ENCODE data around the gene PRKCB. TPM values are rescaled to one million over a fixed set of nuclear protein-coding genes. Genes with fewer than 3 reads are reported as not detected.

Gene PRKCB
- total and polyA plus RNA-seq, 2 experiments from 2014 or later = 3.7 to 16.4 TPM

DNA sequence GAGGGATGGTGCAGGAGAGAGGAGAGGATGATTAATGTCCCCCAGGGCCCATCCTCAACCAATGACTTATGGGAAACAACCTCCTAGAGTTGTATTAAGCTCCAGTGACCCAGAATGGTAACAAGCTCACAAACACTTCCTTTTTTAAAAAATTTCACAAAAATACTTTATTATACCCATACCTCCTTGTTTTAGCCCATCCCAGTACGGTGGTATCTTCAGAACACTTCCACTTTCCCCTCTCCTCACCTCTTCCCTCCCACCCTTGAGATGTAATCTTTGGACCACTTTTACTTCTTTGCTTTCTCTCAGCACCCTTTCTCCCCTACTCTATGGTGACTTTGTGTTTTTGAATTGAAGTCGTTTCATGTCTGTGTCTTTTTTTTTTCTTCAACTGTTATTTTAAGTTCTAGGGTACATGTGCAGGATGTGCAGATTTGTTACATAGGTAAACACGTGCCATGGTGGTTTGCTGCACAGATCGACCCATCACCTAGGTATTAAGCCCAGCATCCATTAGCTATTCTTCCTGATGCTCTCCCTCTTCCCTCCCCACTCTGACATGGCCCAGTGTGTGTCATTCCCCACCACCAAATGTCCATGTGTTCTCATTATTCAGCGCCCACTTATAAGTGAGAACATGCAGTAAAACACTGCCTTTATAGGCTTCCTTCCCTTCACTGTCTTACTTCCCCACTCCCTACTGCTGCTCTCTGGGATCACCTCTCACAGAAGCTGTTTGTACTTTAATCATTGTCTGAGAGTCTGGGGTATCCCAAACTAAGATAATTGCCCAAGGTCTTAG is 124.5 kb downstream of the PRKCB start (continued):
- TF ChIP-seq, protein P1, sequence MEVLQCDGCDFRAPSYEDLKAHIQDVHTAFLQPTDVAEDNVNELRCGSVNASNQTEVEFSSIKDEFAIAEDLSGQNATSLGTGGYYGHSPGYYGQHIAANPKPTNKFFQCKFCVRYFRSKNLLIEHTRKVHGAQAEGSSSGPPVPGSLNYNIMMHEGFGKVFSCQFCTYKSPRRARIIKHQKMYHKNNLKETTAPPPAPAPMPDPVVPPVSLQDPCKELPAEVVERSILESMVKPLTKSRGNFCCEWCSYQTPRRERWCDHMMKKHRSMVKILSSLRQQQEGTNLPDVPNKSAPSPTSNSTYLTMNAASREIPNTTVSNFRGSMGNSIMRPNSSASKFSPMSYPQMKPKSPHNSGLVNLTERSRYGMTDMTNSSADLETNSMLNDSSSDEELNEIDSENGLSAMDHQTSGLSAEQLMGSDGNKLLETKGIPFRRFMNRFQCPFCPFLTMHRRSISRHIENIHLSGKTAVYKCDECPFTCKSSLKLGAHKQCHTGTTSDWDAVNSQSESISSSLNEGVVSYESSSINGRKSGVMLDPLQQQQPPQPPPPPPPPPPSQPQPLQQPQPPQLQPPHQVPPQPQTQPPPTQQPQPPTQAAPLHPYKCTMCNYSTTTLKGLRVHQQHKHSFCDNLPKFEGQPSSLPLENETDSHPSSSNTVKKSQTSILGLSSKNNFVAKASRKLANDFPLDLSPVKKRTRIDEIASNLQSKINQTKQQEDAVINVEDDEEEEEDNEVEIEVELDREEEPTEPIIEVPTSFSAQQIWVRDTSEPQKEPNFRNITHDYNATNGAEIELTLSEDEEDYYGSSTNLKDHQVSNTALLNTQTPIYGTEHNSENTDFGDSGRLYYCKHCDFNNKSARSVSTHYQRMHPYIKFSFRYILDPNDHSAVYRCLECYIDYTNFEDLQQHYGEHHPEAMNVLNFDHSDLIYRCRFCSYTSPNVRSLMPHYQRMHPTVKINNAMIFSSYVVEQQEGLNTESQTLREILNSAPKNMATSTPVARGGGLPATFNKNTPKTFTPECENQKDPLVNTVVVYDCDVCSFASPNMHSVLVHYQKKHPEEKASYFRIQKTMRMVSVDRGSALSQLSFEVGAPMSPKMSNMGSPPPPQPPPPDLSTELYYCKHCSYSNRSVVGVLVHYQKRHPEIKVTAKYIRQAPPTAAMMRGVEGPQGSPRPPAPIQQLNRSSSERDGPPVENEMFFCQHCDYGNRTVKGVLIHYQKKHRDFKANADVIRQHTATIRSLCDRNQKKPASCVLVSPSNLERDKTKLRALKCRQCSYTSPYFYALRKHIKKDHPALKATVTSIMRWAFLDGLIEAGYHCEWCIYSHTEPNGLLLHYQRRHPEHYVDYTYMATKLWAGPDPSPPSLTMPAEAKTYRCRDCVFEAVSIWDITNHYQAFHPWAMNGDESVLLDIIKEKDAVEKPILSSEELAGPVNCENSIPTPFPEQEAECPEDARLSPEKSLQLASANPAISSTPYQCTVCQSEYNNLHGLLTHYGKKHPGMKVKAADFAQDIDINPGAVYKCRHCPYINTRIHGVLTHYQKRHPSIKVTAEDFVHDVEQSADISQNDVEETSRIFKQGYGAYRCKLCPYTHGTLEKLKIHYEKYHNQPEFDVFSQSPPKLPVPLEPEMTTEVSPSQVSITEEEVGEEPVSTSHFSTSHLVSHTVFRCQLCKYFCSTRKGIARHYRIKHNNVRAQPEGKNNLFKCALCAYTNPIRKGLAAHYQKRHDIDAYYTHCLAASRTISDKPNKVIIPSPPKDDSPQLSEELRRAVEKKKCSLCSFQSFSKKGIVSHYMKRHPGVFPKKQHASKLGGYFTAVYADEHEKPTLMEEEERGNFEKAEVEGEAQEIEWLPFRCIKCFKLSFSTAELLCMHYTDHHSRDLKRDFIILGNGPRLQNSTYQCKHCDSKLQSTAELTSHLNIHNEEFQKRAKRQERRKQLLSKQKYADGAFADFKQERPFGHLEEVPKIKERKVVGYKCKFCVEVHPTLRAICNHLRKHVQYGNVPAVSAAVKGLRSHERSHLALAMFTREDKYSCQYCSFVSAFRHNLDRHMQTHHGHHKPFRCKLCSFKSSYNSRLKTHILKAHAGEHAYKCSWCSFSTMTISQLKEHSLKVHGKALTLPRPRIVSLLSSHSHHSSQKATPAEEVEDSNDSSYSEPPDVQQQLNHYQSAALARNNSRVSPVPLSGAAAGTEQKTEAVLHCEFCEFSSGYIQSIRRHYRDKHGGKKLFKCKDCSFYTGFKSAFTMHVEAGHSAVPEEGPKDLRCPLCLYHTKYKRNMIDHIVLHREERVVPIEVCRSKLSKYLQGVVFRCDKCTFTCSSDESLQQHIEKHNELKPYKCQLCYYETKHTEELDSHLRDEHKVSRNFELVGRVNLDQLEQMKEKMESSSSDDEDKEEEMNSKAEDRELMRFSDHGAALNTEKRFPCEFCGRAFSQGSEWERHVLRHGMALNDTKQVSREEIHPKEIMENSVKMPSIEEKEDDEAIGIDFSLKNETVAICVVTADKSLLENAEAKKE (CRISPR knock-in tag; IDR thresholded peaks at IDR 0.05) = no peak
- TF ChIP-seq, protein P2, sequence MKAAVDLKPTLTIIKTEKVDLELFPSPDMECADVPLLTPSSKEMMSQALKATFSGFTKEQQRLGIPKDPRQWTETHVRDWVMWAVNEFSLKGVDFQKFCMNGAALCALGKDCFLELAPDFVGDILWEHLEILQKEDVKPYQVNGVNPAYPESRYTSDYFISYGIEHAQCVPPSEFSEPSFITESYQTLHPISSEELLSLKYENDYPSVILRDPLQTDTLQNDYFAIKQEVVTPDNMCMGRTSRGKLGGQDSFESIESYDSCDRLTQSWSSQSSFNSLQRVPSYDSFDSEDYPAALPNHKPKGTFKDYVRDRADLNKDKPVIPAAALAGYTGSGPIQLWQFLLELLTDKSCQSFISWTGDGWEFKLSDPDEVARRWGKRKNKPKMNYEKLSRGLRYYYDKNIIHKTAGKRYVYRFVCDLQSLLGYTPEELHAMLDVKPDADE (IDR thresholded peaks at IDR 0.05) = no peak
- TF ChIP-seq JUNB (IDR thresholded peaks at IDR 0.05; ENCODE audit: unreplicated experiment) (no peak), NANOG (IDR thresholded peaks at IDR 0.05; ENCODE audit: borderline replicate concordance) (no peak)

DNA sequence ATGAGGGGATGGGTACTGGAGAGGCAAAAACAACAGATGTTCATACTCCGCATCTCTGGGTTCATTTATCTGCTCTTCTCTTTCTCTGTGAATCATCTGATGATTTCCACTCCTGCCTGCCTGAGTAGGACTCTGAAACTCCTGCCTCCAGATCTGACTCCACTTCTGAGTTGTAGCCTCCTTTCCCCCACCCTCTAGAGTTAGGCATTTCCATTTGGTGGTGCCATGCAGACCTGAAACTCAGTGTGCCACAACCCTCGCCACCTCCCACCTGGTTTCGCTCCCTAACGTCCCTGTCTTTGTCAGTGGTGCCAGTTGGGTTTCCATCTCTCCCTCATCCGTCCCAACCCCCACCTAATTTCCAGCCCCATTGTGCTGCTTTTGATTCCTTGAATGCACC is 126.2 kb downstream of the PRKCB start:
- Histone ChIP-seq H3K27ac (ENCODE audit: low read depth) (no peak overlapping the region), H3K9me2 (ENCODE audit: insufficient read depth) (no peaks in the 10 kb centered on the region), H3K4me1 (ENCODE audit: insufficient read depth) (peaks cover 11% of the 10 kb centered on the region), H3K36me3 (ENCODE audit: insufficient read depth) (no peaks in the 10 kb centered on the region), H4K20me1 (replicated peaks; ENCODE audit: insufficient read depth) (no peaks in the 10 kb centered on the region), H3K27me3 (ENCODE audit: insufficient read depth) (no peaks in the 10 kb centered on the region), H2AFZ (no peak overlapping the region), H3F3A (replicated peaks; ENCODE audit: low read depth) (no peaks in the 10 kb centered on the region), H3K4me2 (no peak overlapping the region), H3K79me2 (replicated peaks; ENCODE audit: insufficient read depth) (no peaks in the 10 kb centered on the region), H3K4me3 (no peak overlapping the region)
- Mint-ChIP-seq H3K27me3 (ENCODE audit: insufficient read depth, low read depth, poor library complexity) (peaks cover 4% of the 10 kb centered on the region), H3K9me3 (no peaks in the 10 kb centered on the region), H3K36me3 (ENCODE audit: low read depth) (no peaks in the 10 kb centered on the region), H3K27ac (no peak overlapping the region), H3K4me3 (no peak overlapping the region), H3K4me1 (peaks cover 18% of the 10 kb centered on the region; the same call in 2 of the 3 replicates)
- ATAC-seq = no peak
- DNase-seq (ENCODE audit: low spot score) = no peak
- TF ChIP-seq, protein P3, sequence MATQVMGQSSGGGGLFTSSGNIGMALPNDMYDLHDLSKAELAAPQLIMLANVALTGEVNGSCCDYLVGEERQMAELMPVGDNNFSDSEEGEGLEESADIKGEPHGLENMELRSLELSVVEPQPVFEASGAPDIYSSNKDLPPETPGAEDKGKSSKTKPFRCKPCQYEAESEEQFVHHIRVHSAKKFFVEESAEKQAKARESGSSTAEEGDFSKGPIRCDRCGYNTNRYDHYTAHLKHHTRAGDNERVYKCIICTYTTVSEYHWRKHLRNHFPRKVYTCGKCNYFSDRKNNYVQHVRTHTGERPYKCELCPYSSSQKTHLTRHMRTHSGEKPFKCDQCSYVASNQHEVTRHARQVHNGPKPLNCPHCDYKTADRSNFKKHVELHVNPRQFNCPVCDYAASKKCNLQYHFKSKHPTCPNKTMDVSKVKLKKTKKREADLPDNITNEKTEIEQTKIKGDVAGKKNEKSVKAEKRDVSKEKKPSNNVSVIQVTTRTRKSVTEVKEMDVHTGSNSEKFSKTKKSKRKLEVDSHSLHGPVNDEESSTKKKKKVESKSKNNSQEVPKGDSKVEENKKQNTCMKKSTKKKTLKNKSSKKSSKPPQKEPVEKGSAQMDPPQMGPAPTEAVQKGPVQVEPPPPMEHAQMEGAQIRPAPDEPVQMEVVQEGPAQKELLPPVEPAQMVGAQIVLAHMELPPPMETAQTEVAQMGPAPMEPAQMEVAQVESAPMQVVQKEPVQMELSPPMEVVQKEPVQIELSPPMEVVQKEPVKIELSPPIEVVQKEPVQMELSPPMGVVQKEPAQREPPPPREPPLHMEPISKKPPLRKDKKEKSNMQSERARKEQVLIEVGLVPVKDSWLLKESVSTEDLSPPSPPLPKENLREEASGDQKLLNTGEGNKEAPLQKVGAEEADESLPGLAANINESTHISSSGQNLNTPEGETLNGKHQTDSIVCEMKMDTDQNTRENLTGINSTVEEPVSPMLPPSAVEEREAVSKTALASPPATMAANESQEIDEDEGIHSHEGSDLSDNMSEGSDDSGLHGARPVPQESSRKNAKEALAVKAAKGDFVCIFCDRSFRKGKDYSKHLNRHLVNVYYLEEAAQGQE (IDR thresholded peaks at IDR 0.05; ENCODE audit: unreplicated experiment) = no peak
- TF ChIP-seq ZNF114 (CRISPR knock-in tag; IDR thresholded peaks at IDR 0.05) (no peak), NANOG (IDR thresholded peaks at IDR 0.05; ENCODE audit: borderline replicate concordance) (no peak), STAT1 (IDR thresholded peaks at IDR 0.05; ENCODE audit: unreplicated experiment) (no peak), EZH2phosphoT487 (IDR thresholded peaks at IDR 0.05; ENCODE audit: unreplicated experiment) (no peak)
- TF ChIP-seq, protein P4, sequence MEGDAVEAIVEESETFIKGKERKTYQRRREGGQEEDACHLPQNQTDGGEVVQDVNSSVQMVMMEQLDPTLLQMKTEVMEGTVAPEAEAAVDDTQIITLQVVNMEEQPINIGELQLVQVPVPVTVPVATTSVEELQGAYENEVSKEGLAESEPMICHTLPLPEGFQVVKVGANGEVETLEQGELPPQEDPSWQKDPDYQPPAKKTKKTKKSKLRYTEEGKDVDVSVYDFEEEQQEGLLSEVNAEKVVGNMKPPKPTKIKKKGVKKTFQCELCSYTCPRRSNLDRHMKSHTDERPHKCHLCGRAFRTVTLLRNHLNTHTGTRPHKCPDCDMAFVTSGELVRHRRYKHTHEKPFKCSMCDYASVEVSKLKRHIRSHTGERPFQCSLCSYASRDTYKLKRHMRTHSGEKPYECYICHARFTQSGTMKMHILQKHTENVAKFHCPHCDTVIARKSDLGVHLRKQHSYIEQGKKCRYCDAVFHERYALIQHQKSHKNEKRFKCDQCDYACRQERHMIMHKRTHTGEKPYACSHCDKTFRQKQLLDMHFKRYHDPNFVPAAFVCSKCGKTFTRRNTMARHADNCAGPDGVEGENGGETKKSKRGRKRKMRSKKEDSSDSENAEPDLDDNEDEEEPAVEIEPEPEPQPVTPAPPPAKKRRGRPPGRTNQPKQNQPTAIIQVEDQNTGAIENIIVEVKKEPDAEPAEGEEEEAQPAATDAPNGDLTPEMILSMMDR (conservative IDR thresholded peaks at IDR 0.05; ENCODE audit: low read depth in 2 of 2) = no peak
